ENCODE results near the gene RAB22A. TPM values are rescaled to one million over a fixed set of nuclear protein-coding genes. Genes with fewer than 3 reads are reported as not detected.

Gene RAB22A
- total RNA-seq (10 to 100 TPM; 21.7 to 22.4 TPM), total RNA-seq (52.0 to 66.9 reads per million in 2 donors)

- no peaks in the 10 kb centered on the region for H3K27me3 Mint-ChIP-seq
- ATAC-seq (peak; percentile 50), DNase-seq (peak; percentile 79 to 88 (median 84))
- H3K4me1 Mint-ChIP-seq, result peaks cover 25% of the 10 kb centered on the region
- no peaks in the 10 kb centered on the region for H3K9me3 ChIP-seq (ENCODE audit: control insufficient read depth, low read length, poor library complexity, severe bottlenecking)
- H3K4me3 Mint-ChIP-seq, result peak within 1 kb of the TSS; percentile 95
- peak within 1 kb of the TSS; percentile 96 for H3K27ac Mint-ChIP-seq
- H3K36me3 Mint-ChIP-seq (ENCODE audit: low read depth), result peaks cover 4% of the 10 kb centered on the region
Measured at GRCh38 chr20:58309591-58310290, at the start of gene RAB22A. Gene RAB22A, plus strand, starts transcription at chr20:58309715. Its CDS starts 262 bp downstream, at chr20:58309977.

GRCh38 chr20:58260006-58260405 lies 49.5 kb upstream of the RAB22A start:
- H3K4me3 Mint-ChIP-seq, result no peak overlapping the region

GRCh38 chr20:58261660-58262059 lies 47.9 kb upstream of the RAB22A start:
- H3K9me3 ChIP-seq (ENCODE audit: control insufficient read depth, low read length, poor library complexity, severe bottlenecking), result no peaks in the 10 kb centered on the region
- H3K27ac Mint-ChIP-seq, result no peak overlapping the region
- H3K4me3 Mint-ChIP-seq, result no peak overlapping the region
- peaks cover 4% of the 10 kb centered on the region for H3K36me3 Mint-ChIP-seq (ENCODE audit: low read depth)
- no peak for ATAC-seq
- H3K27me3 Mint-ChIP-seq, result no peaks in the 10 kb centered on the region
- peaks cover 7% of the 10 kb centered on the region for H3K4me1 Mint-ChIP-seq
- no peak for DNase-seq

More at GRCh38 chr20:58260006-58260405, 49.5 kb upstream of the RAB22A start:
- H3K36me3 Mint-ChIP-seq (ENCODE audit: low read depth), result peaks cover 4% of the 10 kb centered on the region
- no peaks in the 10 kb centered on the region for H3K9me3 ChIP-seq (ENCODE audit: control insufficient read depth, low read length, poor library complexity, severe bottlenecking)
- no peak for ATAC-seq
- H3K27me3 Mint-ChIP-seq, result no peaks in the 10 kb centered on the region
- peaks cover 9% of the 10 kb centered on the region for H3K4me1 Mint-ChIP-seq
- DNase-seq, result no peak
- H3K27ac Mint-ChIP-seq, result no peak overlapping the region

GRCh38 chr20:58264271-58264670 lies 45.2 kb upstream of the RAB22A start:
- Mint-ChIP-seq H3K27ac (no peak overlapping the region), H3K4me1 (peaks cover 15% of the 10 kb centered on the region)
- no peak for ATAC-seq

GRCh38 chr20:58267389-58268215 lies 41.9 kb upstream of the RAB22A start:
- no peak overlapping the region for H3K4me3 Mint-ChIP-seq
- no peaks in the 10 kb centered on the region for H3K27me3 Mint-ChIP-seq
- no peaks in the 10 kb centered on the region for H3K9me3 ChIP-seq (ENCODE audit: control insufficient read depth, low read length, poor library complexity, severe bottlenecking)
- DNase-seq (no peak), ATAC-seq (no peak)
- peaks cover 8% of the 10 kb centered on the region for H3K36me3 Mint-ChIP-seq (ENCODE audit: low read depth)
- H3K27ac Mint-ChIP-seq, result peak overlapping the region; percentile 90
- H3K4me1 Mint-ChIP-seq, result peaks cover 17% of the 10 kb centered on the region

More at GRCh38 chr20:58264271-58264670, 45.2 kb upstream of the RAB22A start:
- Mint-ChIP-seq H3K36me3 (ENCODE audit: low read depth) (peaks cover 5% of the 10 kb centered on the region), H3K27me3 (no peaks in the 10 kb centered on the region), H3K4me3 (no peak overlapping the region)
- DNase-seq, result no peak
- H3K9me3 ChIP-seq (ENCODE audit: control insufficient read depth, low read length, poor library complexity, severe bottlenecking), result no peaks in the 10 kb centered on the region

- peaks cover 8% of the 10 kb centered on the region for H3K36me3 Mint-ChIP-seq (ENCODE audit: low read depth)
- ATAC-seq (no peak), DNase-seq (no peak)
- peak overlapping the region; percentile 45 for H3K4me3 Mint-ChIP-seq
- no peaks in the 10 kb centered on the region for H3K9me3 ChIP-seq (ENCODE audit: control insufficient read depth, low read length, poor library complexity, severe bottlenecking)
- peaks cover 17% of the 10 kb centered on the region for H3K4me1 Mint-ChIP-seq
- H3K27ac Mint-ChIP-seq, result peak overlapping the region; percentile 90
- no peaks in the 10 kb centered on the region for H3K27me3 Mint-ChIP-seq
Measured at GRCh38 chr20:58268421-58268821, 41.1 kb upstream of the RAB22A start.

- Mint-ChIP-seq H3K4me3 (peak overlapping the region; percentile 45), H3K4me1 (peaks cover 17% of the 10 kb centered on the region), H3K27me3 (no peaks in the 10 kb centered on the region), H3K27ac (peak overlapping the region; percentile 90), H3K36me3 (ENCODE audit: low read depth) (peaks cover 8% of the 10 kb centered on the region)
- DNase-seq, result no peak
- ATAC-seq, result no peak
- no peaks in the 10 kb centered on the region for H3K9me3 ChIP-seq (ENCODE audit: control insufficient read depth, low read length, poor library complexity, severe bottlenecking)
Measured at GRCh38 chr20:58268936-58269619, 40.4 kb upstream of the RAB22A start.

- no peak for DNase-seq
- no peaks in the 10 kb centered on the region for H3K27me3 Mint-ChIP-seq
- no peak for ATAC-seq
- peaks cover 23% of the 10 kb centered on the region for H3K4me1 Mint-ChIP-seq
- peaks cover 8% of the 10 kb centered on the region for H3K36me3 Mint-ChIP-seq (ENCODE audit: low read depth)
- H3K9me3 ChIP-seq (ENCODE audit: control insufficient read depth, low read length, poor library complexity, severe bottlenecking), result no peaks in the 10 kb centered on the region
- no peak overlapping the region for H3K4me3 Mint-ChIP-seq
- H3K27ac Mint-ChIP-seq, result peak overlapping the region; percentile 37
Measured at GRCh38 chr20:58271606-58272351, 37.7 kb upstream of the RAB22A start.

GRCh38 chr20:58274384-58274783 lies 35.1 kb upstream of the RAB22A start:
- Mint-ChIP-seq H3K4me1 (peaks cover 7% of the 10 kb centered on the region), H3K27me3 (no peaks in the 10 kb centered on the region), H3K4me3 (no peak overlapping the region), H3K36me3 (ENCODE audit: low read depth) (peaks cover 2% of the 10 kb centered on the region), H3K27ac (no peak overlapping the region)
- no peaks in the 10 kb centered on the region for H3K9me3 ChIP-seq (ENCODE audit: control insufficient read depth, low read length, poor library complexity, severe bottlenecking)
- DNase-seq (no peak), ATAC-seq (no peak)

GRCh38 chr20:58277107-58277506 lies 32.4 kb upstream of the RAB22A start:
- H3K4me1 Mint-ChIP-seq, result peaks cover 13% of the 10 kb centered on the region
- DNase-seq (no peak), ATAC-seq (no peak)
- no peaks in the 10 kb centered on the region for H3K9me3 ChIP-seq (ENCODE audit: control insufficient read depth, low read length, poor library complexity, severe bottlenecking)
- H3K27me3 Mint-ChIP-seq, result no peaks in the 10 kb centered on the region
- H3K36me3 Mint-ChIP-seq (ENCODE audit: low read depth), result no peaks in the 10 kb centered on the region
- H3K4me3 Mint-ChIP-seq, result no peak overlapping the region
- H3K27ac Mint-ChIP-seq, result no peak overlapping the region

- no peak overlapping the region for H3K4me3 Mint-ChIP-seq
- H3K36me3 Mint-ChIP-seq (ENCODE audit: low read depth), result no peaks in the 10 kb centered on the region
- H3K9me3 ChIP-seq (ENCODE audit: control insufficient read depth, low read length, poor library complexity, severe bottlenecking), result no peaks in the 10 kb centered on the region
- no peak for DNase-seq
- no peak overlapping the region for H3K27ac Mint-ChIP-seq
- H3K27me3 Mint-ChIP-seq, result no peaks in the 10 kb centered on the region
- no peak for ATAC-seq
- peaks cover 15% of the 10 kb centered on the region for H3K4me1 Mint-ChIP-seq
Measured at GRCh38 chr20:58277578-58278472, 31.7 kb upstream of the RAB22A start.

- no peak overlapping the region for H3K27ac Mint-ChIP-seq
- ATAC-seq (no peak), DNase-seq (no peak)
- H3K4me3 Mint-ChIP-seq, result no peak overlapping the region
- peaks cover 3% of the 10 kb centered on the region for H3K36me3 Mint-ChIP-seq (ENCODE audit: low read depth)
- peaks cover 19% of the 10 kb centered on the region for H3K4me1 Mint-ChIP-seq
- H3K27me3 Mint-ChIP-seq, result no peaks in the 10 kb centered on the region
- H3K9me3 ChIP-seq (ENCODE audit: control insufficient read depth, low read length, poor library complexity, severe bottlenecking), result no peaks in the 10 kb centered on the region
Measured at GRCh38 chr20:58286729-58287128, 22.8 kb upstream of the RAB22A start.
